GM19328 (cell line): ENCODE data around the gene RBP7.

ENCODE experiments used
- ATAC-seq: cut with Tn5 transposase; IDR thresholded peaks from one replicate; pipeline ENCODE4 v1.9.1; 2021; ENCODE audit warnings: mild to moderate bottlenecking, moderate library complexity; ENCODE audit not compliant: unreplicated experiment

Gene RBP7

DNA sequence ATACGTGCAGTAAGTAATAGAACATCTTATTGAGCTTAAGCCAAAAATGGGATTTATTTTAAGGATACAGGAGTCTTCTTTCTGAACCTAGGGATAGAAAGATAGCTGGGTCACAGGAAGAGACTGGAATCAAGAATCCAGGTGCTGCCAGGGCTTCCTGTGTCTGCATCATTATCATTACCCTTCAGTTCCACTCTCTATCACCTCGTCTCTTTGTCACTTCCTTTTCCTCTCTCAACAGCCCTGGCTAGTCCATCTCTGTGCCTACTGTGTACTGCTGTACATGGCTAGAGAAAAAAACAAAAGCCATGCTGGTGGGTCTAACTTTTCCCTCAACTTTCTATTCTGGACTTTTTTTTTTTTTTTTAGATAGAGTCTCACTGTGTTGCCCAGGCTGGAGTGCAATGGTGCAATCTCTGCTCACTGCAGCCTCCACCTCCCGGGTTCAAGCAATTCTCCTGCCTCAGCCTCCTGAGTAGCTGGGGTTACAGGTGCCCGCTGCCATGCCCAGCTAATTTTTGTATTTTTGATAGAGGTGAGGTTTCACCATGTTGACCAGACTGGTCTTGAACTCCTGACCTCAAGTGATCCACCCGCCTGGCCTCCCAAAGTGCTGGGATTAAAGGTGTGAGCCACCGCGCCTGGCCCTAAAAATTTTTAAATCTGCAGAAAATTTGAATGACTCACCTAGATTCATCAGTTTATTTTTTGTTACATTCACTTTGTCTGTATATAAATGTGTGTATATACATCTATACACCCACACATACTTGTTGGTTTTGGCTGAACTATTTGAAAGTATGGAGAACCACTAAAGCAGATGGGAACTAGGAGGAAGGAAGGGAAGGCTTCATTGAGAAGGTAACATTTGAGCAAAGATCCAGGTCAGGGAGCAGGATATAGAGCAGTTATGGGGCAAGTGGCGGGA, 67.7 kb downstream of the RBP7 start:
- no peak for ATAC-seq

DNA sequence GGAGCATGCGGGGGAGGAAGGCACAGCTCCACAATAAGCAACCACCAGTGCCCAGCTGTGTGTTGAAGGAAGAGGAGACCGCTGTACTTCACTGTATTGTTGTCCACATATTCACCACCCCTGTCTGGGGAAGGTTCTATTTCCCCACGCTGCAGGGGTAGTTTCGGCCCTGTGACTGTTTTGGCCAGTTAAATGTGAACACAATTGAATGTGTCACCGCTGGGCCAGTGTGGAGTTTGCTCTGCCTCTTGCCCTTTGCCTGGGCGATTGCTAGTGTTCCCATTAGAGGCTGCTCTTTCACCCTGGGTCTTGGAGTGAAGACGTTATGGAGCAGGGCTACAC, 68.3 kb downstream of the RBP7 start:
- no peak for ATAC-seq
